ENCODE measurements around the gene MTMR3. TPM values are rescaled to one million over a fixed set of nuclear protein-coding genes. Genes with fewer than 3 reads are reported as not detected.

The MTMR3 gene
- total and polyA plus RNA-seq, 2 donors (not counting 1 experiment from before 2014, with no cell fraction given) = 31.7 to 67.8 TPM

GRCh38 chr22:30044881-30045493, 162.0 kb downstream of the MTMR3 start:
- H3K4me1 ChIP-seq (ENCODE audit: control insufficient read depth in 2 of 2, insufficient read depth in 2 of 2, low read length in 2 of 2) = peaks cover 0 to 9% of the 10 kb centered on the region in 2 donors
- no peak overlapping the region for H3K27ac Mint-ChIP-seq
- no peak overlapping the region for H3K27ac ChIP-seq (ENCODE audit: low read length in 2 of 2)
- TF ChIP-seq, protein P1, sequence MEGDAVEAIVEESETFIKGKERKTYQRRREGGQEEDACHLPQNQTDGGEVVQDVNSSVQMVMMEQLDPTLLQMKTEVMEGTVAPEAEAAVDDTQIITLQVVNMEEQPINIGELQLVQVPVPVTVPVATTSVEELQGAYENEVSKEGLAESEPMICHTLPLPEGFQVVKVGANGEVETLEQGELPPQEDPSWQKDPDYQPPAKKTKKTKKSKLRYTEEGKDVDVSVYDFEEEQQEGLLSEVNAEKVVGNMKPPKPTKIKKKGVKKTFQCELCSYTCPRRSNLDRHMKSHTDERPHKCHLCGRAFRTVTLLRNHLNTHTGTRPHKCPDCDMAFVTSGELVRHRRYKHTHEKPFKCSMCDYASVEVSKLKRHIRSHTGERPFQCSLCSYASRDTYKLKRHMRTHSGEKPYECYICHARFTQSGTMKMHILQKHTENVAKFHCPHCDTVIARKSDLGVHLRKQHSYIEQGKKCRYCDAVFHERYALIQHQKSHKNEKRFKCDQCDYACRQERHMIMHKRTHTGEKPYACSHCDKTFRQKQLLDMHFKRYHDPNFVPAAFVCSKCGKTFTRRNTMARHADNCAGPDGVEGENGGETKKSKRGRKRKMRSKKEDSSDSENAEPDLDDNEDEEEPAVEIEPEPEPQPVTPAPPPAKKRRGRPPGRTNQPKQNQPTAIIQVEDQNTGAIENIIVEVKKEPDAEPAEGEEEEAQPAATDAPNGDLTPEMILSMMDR (IDR thresholded peaks at IDR 0.05) = no peak
- no peak for TF ChIP-seq EZH2 (IDR thresholded peaks at IDR 0.05; ENCODE audit: borderline replicate concordance, insufficient read depth, low read depth, low read length, poor library complexity, severe bottlenecking)
- DNase-seq = no peak
- H3K27me3 ChIP-seq (replicated peaks in 1 of 4; ENCODE audit: control extremely low read depth in 1 of 4, control insufficient read depth in 3 of 4, insufficient read depth in 4 of 4, low read length in 3 of 4) = no peaks in the 10 kb centered on the region
- H3K4me3 ChIP-seq (ENCODE audit: control extremely low read depth in 1 of 5, extremely low read depth in 1 of 5, insufficient read depth in 1 of 5, low read depth in 2 of 5, low read length in 4 of 5) = no peak overlapping the region
- no peak for ATAC-seq (ENCODE audit: low read depth)
- intact Hi-C loops (cut with micrococcal nuclease) = no loop called here
- H2AFZ ChIP-seq (ENCODE audit: insufficient read depth, low read depth, low read length, poor library complexity, severe bottlenecking) = no peak overlapping the region
- ChIA-PET POLR2A (no interaction called here), CTCF (no interaction called here)
- H3K36me3 ChIP-seq (replicated peaks in 1 of 2; ENCODE audit: control extremely low read depth in 1 of 2, control insufficient read depth in 1 of 2, extremely low read depth in 1 of 2, insufficient read depth in 2 of 2, low read length in 1 of 2) = no peaks in the 10 kb centered on the region
- H3K27me3 Mint-ChIP-seq = peaks cover 3% of the 10 kb centered on the region
- no peaks in the 10 kb centered on the region for H3K9me3 Mint-ChIP-seq (ENCODE audit: insufficient read depth)
- no peaks in the 10 kb centered on the region for H4K20me1 ChIP-seq (ENCODE audit: control insufficient read depth, insufficient read depth, low read length, poor library complexity, severe bottlenecking)
- no peak overlapping the region for H3K4me3 Mint-ChIP-seq
- 100% methylated on average over 1 of the region's 4 CpGs for WGBS (ENCODE audit: insufficient coverage)
- H3K4me2 ChIP-seq (replicated peaks; ENCODE audit: low read depth, low read length, poor library complexity, severe bottlenecking) = no peak overlapping the region
- peaks cover 0 to 5% (median 0%) of the 10 kb centered on the region in 3 donors for H3K9me3 ChIP-seq (ENCODE audit: control extremely low read depth in 1 of 3, control insufficient read depth in 2 of 3, insufficient read depth in 1 of 3, low read length in 2 of 3)
- H3K9ac ChIP-seq (ENCODE audit: low read length) = no peak overlapping the region
- no peaks in the 10 kb centered on the region for H3K79me2 ChIP-seq (ENCODE audit: control insufficient read depth, insufficient read depth, low read length)
- H3K4me1 Mint-ChIP-seq = peaks cover 4% of the 10 kb centered on the region

- peaks cover 0 to 5% (median 0%) of the 10 kb centered on the region in 3 donors for H3K9me3 ChIP-seq (ENCODE audit: control extremely low read depth in 1 of 3, control insufficient read depth in 2 of 3, insufficient read depth in 1 of 3, low read length in 2 of 3)
- Mint-ChIP-seq H3K9me3 (ENCODE audit: insufficient read depth) (no peaks in the 10 kb centered on the region), H3K4me3 (no peak overlapping the region), H3K27me3 (peaks cover 3% of the 10 kb centered on the region), H3K27ac (no peak overlapping the region), H3K4me1 (peaks cover 4% of the 10 kb centered on the region)
- ChIA-PET POLR2A (no interaction called here), CTCF (no interaction called here)
- H3K4me2 ChIP-seq (replicated peaks; ENCODE audit: low read depth, low read length, poor library complexity, severe bottlenecking) = no peak overlapping the region
- intact Hi-C loops (cut with micrococcal nuclease) = no loop called here
- no peak overlapping the region for H3K27ac ChIP-seq (ENCODE audit: low read length in 2 of 2)
- H3K27me3 ChIP-seq (replicated peaks in 1 of 4; ENCODE audit: control extremely low read depth in 1 of 4, control insufficient read depth in 3 of 4, insufficient read depth in 4 of 4, low read length in 3 of 4) = no peaks in the 10 kb centered on the region
- H3K4me3 ChIP-seq (ENCODE audit: control extremely low read depth in 1 of 5, extremely low read depth in 1 of 5, insufficient read depth in 1 of 5, low read depth in 2 of 5, low read length in 4 of 5) = no peak overlapping the region
- no CpG with 5 or more reads among the region's 4 CpGs for WGBS (ENCODE audit: insufficient coverage)
- H4K20me1 ChIP-seq (ENCODE audit: control insufficient read depth, insufficient read depth, low read length, poor library complexity, severe bottlenecking) = no peaks in the 10 kb centered on the region
- DNase-seq = no peak
- H2AFZ ChIP-seq (ENCODE audit: insufficient read depth, low read depth, low read length, poor library complexity, severe bottlenecking) = no peak overlapping the region
- peaks cover 0 to 9% of the 10 kb centered on the region in 2 donors for H3K4me1 ChIP-seq (ENCODE audit: control insufficient read depth in 2 of 2, insufficient read depth in 2 of 2, low read length in 2 of 2)
- H3K9ac ChIP-seq (ENCODE audit: low read length) = no peak overlapping the region
- ATAC-seq (ENCODE audit: low read depth) = no peak
- TF ChIP-seq, protein P1 (IDR thresholded peaks at IDR 0.05) = no peak
- no peak for TF ChIP-seq EZH2 (IDR thresholded peaks at IDR 0.05; ENCODE audit: borderline replicate concordance, insufficient read depth, low read depth, low read length, poor library complexity, severe bottlenecking)
- no peaks in the 10 kb centered on the region for H3K79me2 ChIP-seq (ENCODE audit: control insufficient read depth, insufficient read depth, low read length)
- H3K36me3 ChIP-seq (replicated peaks in 1 of 2; ENCODE audit: control extremely low read depth in 1 of 2, control insufficient read depth in 1 of 2, extremely low read depth in 1 of 2, insufficient read depth in 2 of 2, low read length in 1 of 2) = no peaks in the 10 kb centered on the region
Measured at GRCh38 chr22:30045494-30045887, 162.5 kb downstream of the MTMR3 start.
